ENCODE data around the gene ZNF621.

ZNF621 gene

GRCh38 chr3:40524568-40525285, at the start of gene ZNF621:
TSS of gene ZNF621 (plus strand) at chr3:40524960. CDS start at chr3:40525841, 881 bp downstream.
- intact Hi-C loops (cut with DNase I), result loop anchor here (2.0 kb wide), 1 partner anchor 72 kb away; no protein-coding TSS in a partner anchor

GRCh38 chr3:40476478-40477470, 48.0 kb upstream of the ZNF621 start, which contains the start of gene ZNF619:
TSS of gene ZNF619 (plus strand) at chr3:40477122. CDS start at chr3:40477980, 858 bp downstream.
- peak; percentile 40 to 86 (median 65) for DNase-seq
- intact Hi-C loops (cut with DNase I), result no loop called here

More at GRCh38 chr3:40524568-40525285, at the start of gene ZNF621:
- peak; percentile 70 to 96 (median 91) for DNase-seq

GRCh38 chr3:40477666-40478065, 47.1 kb upstream of the ZNF621 start:
- intact Hi-C loops (cut with DNase I), result no loop called here
- peak in 31 of 42 donors; percentile 7 to 89 (median 45) for DNase-seq

- DNase-seq, result no peak
- intact Hi-C loops (cut with DNase I), result no loop called here
Observed at GRCh38 chr3:40487172-40487571, 37.6 kb upstream of the ZNF621 start.

GRCh38 chr3:40490916-40491315, 33.8 kb upstream of the ZNF621 start:
- intact Hi-C loops (cut with DNase I), result no loop called here
- DNase-seq, result no peak

- no peak for DNase-seq
- intact Hi-C loops (cut with DNase I), result no loop called here
Observed at GRCh38 chr3:40494698-40495097, 30.1 kb upstream of the ZNF621 start.

GRCh38 chr3:40497288-40497687, 27.5 kb upstream of the ZNF621 start:
- intact Hi-C loops (cut with DNase I), result no loop called here
- DNase-seq, result no peak

- intact Hi-C loops (cut with DNase I), result no loop called here
- DNase-seq, result no peak
Observed at GRCh38 chr3:40499952-40500351, 24.8 kb upstream of the ZNF621 start.

GRCh38 chr3:40502034-40502433, 22.7 kb upstream of the ZNF621 start:
- intact Hi-C loops (cut with DNase I), result no loop called here
- no peak for DNase-seq

- intact Hi-C loops (cut with DNase I), result no loop called here
- no peak for DNase-seq
Observed at GRCh38 chr3:40504636-40505430, 19.9 kb upstream of the ZNF621 start.

- intact Hi-C loops (cut with DNase I), result no loop called here
- DNase-seq, result peak; percentile 66 to 90 (median 79)
Observed at GRCh38 chr3:40505599-40506462, 18.9 kb upstream of the ZNF621 start, which contains the start of gene ZNF620. TSS of gene ZNF620 (plus strand) at chr3:40506039. CDS start at chr3:40506353, 314 bp downstream.

GRCh38 chr3:40511031-40511718, 13.6 kb upstream of the ZNF621 start:
- DNase-seq, result peak in 13 of 42 donors; percentile 11 to 50 (median 19)
- intact Hi-C loops (cut with DNase I), result no loop called here

- intact Hi-C loops (cut with DNase I), result no loop called here
- DNase-seq, result no peak
Observed at GRCh38 chr3:40516201-40516600, 8.6 kb upstream of the ZNF621 start.

- no peak for DNase-seq
- intact Hi-C loops (cut with DNase I), result no loop called here
Observed at GRCh38 chr3:40518067-40518466, 6.7 kb upstream of the ZNF621 start.

- intact Hi-C loops (cut with DNase I), result no loop called here
- no peak for DNase-seq
Observed at GRCh38 chr3:40518848-40519247, 5.9 kb upstream of the ZNF621 start.

GRCh38 chr3:40521254-40521653, 3.5 kb upstream of the ZNF621 start:
- intact Hi-C loops (cut with DNase I), result no loop called here
- no peak for DNase-seq

GRCh38 chr3:40523781-40524180, 979 bp upstream of the ZNF621 start:
- intact Hi-C loops (cut with DNase I), result loop anchor here (2.0 kb wide), 1 partner anchor 71 kb away; no protein-coding TSS in a partner anchor
- peak in 14 of 42 donors; percentile 10 to 56 (median 20) for DNase-seq
